GM19351 (cell line): ENCODE results near the gene PIK3CA.
"Not testable (repeated sequence)": the region's sequence is repeated elsewhere in the genome, so short reads cannot be mapped to it uniquely, and the experiment has no call there.

ENCODE experiments used
- ATAC-seq: cut with Tn5 transposase; IDR thresholded peaks from one replicate; pipeline ENCODE4 v1.9.1; 2021; ENCODE audit warnings: mild to moderate bottlenecking, moderate library complexity; ENCODE audit not compliant: unreplicated experiment

PIK3CA gene

DNA sequence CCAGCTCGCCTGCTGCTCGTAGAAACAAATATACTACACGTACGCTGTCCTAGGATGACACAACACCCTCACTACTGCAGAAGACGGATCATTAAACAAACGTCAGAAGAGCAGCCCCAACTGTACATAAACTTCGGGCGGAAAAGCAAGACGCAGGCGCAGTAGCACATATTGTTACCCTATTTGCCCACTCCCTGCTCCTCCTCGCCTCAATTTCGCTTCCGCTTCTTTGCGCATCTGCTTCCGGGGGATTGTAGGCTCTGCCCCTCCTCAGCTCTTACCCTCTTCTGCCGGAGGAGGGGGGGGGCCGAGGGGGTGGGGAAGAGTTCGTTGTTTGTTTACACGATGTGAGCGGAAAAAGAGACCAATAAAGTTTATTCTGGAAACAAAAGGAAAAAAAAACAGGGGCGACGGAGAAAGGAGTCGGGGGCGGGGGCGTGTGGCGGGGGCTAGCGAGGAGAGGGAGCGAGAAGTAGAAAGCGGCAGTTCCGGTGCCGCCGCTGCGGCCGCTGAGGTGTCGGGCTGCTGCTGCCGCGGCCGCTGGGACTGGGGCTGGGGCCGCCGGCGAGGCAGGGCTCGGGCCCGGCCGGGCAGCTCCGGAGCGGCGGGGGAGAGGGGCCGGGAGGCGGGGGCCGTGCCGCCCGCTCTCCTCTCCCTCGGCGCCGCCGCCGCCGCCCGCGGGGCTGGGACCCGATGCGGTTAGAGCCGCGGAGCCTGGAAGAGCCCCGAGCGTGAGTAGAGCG lies at the start of gene PIK3CA:
Gene PIK3CA, plus strand, starts transcription at position 485 of the 743 bp plus-strand sequence. CDS start 50,469 bp downstream, outside the sequence.
- peak; percentile 68 for ATAC-seq

DNA sequence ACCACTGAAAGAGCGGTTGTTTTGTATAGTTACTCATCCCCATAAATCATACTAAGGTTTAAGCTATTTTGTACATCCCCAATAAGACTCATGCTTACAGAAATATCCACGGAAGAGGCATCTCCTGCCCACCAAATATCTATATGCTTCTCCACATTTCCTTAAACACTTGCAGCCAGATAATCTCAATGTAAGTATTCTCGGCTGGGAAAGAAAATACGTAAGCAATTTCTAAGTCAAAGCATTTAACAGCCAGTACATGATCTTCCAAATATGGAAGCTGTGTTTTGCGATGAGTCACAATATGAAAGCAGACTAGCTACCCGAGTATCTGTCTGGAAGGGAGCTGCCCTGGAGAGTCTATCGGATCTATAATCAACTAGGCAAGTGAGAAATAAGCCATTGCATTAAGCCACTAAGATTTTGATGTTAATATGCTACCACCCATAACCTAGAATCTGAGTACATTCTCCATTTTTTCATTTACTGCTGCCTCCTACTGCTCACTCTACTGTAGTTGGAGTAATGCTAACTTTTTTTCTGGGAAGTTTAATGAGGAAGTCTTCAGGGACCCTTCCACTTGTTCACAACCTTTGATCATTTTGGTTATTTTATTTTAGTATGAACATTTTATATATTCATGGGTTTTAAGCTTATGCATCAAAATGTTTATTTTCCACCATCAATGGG lies 49.6 kb upstream of the PIK3CA start:
- ATAC-seq = no peak

DNA sequence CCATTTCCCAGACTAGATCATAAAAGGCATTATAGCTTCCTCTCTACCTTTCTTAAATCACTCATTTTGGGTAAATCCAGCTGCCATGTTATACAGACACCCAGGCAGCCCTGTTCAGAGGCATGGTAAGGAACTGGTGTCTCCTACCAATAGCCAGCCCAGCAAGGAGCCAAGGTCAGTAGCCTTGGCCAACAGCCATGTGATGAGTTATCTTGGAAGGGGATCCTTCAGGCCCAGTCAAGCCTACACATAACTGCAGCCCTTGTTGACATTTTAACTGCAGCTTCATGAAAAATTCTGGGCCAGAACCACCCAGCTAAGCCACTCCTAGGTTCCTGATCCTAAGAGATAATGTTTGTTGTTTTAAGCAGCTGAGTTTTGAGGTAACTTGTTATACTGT lies 47.5 kb upstream of the PIK3CA start:
- no peak for ATAC-seq

DNA sequence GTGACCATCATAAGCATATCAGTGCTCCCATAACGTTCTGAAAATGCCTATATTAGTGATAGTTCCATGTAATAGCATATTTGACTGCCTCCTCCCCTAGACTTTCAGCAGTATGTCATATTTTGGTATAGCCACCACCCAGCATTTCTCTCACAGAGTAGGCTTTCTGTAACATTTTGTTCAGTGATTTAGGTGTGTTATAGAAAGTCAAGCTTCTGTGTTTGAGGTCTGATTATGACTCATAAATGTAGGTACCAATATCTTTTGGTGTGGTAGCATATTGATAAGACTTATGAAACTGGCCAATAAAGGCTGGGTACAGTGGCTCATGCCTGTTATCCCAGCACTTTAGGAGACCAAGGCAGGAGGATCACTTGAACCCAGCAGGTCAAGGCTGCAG lies 42.3 kb upstream of the PIK3CA start:
- no peak for ATAC-seq

DNA sequence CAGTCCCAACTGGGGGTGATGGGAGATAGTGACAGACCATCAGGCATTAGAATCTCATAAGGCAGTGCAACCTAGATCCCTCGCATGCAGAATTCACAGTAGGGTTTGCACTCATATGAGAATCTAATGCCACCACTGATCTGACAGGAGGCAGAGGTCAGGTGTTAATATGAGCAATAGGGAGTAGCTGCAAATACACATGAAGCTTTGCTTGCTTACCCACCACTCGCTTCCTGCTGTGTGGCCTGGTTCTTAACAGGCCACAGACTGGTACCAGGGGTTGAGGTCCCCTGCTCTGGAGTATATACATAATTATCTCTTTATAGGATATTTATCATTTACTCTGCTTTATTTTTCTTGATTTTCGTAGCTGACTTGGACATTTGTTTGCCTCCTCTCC lies 40.5 kb upstream of the PIK3CA start:
- ATAC-seq = no peak

DNA sequence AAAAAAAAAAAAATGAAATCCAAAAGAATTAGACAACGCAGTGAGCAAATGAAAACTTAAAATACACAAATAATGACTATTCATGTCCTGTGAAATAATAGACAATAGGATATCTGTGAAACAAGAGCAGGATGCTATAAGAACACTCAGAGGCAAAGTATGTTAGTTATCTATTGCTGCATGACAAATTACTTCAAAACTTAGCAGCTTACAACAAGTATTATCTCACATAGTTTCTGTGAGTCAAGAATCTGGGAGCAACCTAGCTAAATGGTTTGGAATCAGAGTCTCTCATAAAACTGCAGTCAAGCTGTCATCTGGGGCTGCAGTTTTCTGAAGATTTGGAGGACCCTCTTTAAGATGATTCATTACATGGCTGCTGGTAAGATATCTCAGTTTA lies 40.1 kb upstream of the PIK3CA start:
- no peak for ATAC-seq

DNA sequence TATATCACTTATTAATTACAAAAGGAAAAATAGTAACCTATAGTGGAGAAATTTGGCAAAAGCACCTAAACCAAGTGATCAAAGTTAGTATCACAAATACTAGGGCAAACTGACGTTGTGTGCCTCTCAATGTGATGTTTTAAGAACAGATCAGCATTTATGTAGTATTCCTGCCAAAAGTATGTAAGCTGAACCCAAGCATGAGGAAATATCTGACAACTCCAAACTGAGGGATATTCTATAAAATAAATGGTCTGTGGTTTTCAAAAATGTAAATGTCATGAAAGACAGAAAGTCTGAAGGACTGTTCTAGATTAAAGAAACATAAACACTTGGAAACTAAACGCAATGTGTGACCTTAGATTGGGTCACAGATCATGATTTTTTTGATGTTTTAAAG lies 34.3 kb upstream of the PIK3CA start:
- ATAC-seq = no peak

DNA sequence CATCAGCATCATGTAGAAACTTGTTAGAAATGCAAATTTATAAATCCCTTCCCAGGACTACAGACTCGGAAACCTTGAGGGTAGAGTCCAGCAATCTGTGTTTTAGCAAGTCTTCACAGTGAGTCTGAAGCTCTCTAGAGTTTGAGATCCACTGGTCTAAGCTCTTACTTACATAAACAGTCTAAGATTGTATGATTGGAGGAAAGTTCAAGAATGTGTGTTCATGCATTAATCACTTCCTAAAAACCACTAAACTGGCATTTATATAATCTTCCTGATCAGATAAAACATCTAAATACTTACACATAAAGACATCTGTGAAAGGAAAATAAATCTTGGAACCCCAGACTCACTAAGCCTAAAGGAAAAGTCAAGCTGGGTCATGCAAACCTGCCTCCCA lies 32.7 kb upstream of the PIK3CA start:
- ATAC-seq = not testable (repeated sequence)

DNA sequence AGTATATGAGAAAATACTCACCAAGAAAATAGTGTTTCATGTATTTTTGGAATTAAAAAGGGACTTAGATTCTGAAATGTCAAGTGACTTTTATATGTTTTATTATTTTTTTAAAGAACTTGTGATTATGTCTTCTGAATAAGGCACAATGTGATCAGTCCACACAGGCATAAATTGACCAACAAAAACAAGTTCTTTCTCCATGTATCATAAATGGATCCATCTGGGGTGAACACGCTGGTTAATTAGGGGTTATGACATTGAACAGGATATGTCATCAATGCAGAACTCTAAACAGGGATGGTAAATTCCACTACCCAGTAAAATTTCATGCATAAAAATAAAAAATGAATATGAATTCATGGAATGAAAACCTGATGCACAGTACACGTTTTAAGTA lies 31.3 kb upstream of the PIK3CA start:
- ATAC-seq = no peak

DNA sequence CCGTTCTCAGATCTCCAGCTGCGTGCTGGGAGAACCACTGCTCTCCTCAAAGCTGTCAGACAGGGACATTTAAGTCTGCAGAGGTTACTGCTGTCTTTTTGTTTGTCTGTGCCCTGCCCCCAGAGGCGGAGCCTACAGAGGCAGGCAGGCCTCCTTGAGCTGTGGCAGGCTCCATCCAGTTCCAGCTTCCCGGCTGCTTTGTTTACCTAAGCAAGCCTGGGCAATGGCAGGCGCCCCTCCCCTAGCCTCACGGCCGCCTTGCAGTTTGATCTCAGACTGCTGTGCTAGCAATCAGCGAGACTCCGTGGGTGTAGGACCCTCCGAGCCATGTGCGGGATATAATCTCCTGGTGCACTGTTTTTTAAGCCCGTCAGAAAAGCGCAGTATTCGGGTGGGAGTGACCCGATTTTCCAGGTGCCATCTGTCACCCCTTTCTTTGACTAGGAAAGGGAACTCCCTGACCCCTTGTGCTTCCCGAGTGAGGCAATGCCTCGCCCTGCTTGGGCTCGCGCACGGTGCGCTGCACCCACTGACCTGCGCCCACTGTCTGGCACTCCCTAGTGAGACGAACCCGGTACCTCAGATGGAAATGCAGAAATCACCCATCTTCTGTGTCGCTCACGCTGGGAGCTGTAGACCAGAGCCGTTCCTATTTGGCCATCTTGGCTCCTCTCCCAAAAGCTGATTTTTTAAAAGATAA lies 15.8 kb upstream of the PIK3CA start:
- not testable (repeated sequence) for ATAC-seq

DNA sequence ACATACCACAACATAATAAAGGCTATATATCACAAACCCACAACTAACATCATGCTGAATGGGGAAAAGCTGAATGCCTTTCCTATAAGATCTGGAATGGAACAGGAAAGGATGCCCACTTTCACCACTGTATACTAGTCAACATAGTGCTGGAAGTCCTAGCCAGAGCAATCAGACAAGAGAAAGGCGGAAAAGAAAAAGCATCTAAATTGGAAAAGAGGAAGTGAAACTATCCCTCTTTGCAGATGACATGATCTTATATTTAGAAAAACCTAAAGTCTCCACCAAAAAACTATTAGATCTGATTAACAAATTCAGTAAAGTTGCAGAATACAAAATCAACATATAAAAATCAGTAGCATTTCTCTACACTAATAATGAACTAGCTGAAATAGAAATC lies 14.6 kb upstream of the PIK3CA start:
- ATAC-seq = no peak

DNA sequence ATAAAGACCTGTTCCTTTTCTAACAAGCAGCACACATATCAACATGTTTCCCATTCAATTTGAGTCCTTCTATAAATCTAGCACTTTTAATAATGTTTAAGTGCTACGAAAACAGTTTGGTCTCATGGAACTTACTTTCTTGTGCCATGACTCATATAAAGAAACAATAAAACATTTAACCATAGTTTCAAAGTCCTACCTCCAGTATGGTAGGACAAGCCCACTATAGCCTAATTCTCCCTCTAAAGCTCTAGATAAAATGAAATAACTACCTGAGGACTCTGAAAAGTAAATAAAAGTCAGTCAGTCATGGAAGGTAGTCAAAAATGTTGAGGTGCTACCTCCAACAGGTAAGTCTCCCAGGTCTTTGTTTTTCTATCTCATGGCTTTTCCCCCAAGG lies 12.0 kb upstream of the PIK3CA start:
- ATAC-seq = no peak

DNA sequence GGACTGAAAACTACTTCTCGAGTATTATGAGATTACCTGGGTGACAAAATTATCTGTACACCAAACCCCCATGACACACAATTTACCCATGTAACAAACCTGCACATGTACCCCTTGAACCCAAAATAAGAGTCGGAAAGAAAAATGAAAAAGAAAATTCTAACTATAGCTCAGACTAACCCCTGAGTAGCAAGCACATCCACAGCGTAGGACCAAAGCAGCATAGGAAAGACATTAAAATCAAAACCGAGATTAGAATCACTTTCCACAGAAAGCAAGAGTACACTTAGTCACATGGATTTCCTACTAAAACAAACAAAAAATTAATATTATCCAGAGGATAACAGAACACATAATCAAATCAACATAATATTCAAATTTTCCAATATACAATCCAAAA lies 6.3 kb upstream of the PIK3CA start:
- no peak for ATAC-seq

DNA sequence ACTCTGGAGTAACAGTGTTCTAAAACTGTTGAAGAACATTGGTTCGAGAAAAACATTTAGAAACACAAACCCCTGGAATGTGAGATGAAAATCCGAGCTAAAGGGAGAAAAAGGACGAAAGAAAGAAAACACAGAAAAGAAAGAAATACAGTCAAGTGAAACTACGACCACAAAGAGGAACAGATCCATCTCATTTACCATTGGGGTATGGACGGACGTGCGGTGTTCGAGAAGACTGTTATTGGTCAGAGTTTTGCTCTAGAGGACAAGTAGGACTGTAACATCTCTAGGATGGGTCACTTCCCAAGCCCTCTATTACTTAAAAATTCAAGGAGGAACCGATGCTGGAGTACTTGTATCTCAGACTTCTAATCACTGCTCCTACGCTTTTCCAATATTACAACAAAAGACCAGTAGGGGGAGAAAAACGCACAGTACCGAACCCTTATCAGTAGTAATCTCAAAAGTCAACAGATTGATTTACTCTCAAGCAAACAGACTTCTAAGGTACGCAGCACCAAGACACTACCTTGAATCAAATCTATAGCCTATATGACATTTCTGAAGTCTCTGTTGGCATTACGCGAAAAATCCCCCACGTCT lies 1.1 kb upstream of the PIK3CA start:
- ATAC-seq = peak; percentile 28

DNA sequence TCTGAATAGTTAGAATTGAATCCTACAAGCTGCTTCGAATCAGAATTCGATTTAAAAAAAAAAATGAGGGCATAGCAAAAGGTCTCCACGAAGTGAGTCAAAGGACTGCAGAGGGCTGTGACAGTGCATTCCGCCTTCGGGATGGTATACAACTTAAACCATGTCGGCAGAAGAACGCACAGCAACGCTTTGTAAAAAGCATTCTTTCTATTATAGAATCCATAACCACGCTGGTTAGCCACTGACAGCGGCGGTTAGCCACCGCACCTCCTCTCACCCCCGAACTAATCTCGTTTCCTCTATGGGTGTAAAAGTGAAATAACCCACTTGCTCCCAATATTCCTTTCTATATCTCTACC lies 664 bp upstream of the PIK3CA start:
- peak; percentile 22 for ATAC-seq

DNA sequence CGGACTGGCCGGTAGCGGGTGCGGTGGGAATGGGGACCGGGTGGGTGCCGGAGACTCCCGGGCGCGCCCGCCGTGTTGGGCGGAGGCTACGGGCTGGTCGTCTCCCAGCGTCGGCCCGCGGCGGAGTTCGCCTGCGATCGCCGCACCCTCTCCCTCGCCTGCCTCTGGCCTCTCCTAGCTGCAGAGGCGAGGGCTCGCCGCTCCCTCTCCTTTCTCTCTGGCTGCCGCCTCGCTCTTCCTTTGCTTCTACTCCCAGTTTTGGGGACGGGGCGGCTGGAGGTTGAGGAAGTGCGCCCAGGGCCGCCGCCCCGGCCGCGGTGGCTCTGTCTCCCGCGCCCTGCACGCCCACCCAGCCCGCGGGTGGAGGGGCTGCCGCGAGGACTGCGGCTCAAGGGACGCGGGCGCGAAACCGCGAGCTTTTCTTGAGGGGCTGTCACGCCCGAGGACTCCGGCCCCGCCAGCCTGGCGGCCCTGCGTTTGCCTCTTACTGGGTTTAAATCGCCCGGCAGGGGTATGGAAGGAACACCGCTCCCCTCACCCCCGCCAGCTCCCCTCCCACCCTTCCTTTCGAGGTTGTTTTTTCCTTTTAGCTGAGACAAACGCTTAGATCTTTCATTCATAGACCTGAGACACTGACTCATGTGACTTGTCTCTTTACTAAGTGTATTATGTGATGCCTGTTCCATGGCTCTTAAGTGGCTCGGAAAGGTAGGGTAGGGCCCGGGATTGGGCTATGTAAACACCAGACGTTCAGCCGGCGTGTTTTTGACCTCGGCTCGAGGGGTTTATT lies 654 bp downstream of the PIK3CA start:
- ATAC-seq = peak; percentile 19

DNA sequence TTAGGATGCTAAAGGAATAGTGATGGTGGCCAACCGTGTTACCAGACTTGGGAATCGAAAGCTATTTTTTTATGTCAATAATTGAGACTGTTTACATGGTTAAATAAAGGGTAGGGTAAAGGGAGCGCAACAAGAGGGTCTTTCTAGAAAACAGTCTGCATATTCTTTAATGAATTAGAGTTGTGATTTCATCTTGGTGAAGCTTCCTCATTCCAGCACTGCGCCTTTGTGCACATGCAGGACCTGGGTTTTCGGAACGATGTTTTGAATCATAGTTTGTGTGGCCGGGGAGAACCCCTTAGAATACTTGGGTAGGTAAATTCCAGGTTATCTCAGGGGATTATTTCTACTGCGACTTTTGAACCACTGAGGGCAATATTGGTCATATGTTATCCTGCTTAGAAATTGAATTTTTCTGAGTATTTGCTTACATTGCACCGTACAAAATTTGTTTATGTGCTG lies 1.3 kb downstream of the PIK3CA start:
- no peak for ATAC-seq

DNA sequence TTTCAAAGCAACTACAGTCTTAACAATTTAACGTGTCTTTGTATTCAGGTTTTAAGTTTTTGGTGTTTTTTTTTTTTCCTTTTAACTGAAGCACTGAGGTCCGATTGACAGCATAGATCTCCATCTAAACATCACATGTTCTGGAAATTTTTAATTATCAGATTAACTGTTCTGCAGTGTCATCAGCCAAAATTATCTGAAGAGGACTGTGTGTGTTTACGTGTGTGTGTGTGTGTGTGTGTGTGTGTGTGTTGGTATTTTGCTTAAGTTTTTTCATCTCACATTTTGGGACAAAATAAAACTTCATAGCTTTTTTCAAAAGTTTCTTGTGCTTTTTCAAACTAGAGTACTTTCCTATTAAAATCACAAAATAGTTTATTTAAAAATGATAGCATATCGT lies 1.8 kb downstream of the PIK3CA start:
- ATAC-seq = no peak

DNA sequence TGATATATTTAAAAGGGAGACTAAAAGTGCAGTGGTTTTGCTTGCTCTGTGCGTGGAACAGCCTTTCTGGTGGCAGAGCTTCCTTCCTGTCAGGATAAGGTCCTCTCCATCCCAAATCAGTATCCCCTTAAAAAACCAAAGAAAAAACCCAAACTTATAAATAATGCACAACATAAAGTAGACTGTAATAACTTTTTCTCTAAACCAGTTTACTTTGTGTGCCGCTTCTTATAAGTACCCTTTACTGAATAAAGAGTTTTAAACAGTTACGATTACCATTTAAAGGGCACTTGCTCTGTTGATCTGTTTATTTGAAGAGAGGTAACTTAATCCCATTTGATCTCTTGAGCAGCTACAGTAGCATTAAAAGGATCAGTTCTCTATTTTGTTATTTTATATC lies 2.5 kb downstream of the PIK3CA start:
- ATAC-seq = no peak

DNA sequence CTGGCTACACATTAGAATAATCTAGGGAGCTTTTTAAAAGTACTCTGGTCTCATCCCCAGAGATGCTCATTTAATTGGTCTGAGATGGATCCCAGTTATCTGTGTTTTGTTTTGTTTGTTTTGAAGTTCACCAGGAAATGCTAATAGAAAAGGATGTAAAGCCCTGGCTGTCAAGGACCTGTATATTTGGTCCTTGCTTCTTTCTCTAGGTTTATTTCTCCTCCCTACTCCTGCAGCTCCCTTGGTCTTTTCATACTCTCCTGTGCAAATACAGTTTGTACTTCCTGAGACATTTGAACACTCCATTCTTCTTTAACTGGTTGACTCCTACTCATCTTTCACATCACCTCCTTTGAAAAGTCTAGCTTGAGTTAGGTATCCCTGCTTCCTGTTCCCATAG lies 3.3 kb downstream of the PIK3CA start:
- ATAC-seq = no peak

DNA sequence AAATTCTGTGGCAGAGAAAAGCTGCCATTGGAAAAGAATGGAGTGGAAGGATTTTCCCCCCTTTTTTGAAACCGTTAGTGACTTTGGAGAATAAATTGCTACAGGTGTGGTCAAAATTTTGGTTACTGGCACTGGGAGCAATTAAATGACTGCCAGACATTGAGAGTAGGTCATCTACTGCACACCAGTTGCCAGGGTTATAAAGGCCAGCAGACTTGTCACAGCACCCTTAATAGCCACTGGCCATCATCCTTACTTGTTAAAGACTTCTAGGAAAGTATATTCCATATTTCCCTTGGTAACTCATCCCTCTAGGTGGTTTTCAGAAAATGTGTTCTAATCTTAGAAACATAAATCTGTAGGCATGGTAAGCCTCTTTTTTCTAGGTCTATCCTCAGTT lies 8.0 kb downstream of the PIK3CA start:
- ATAC-seq = no peak
